GM19035 (cell line): ENCODE measurements around the gene ZNF273.
"Not testable (repeated sequence)": the region's sequence is repeated elsewhere in the genome, so short reads cannot be mapped to it uniquely, and the experiment has no call there.

Source experiments
- ATAC-seq: cut with Tn5 transposase; IDR thresholded peaks from one replicate; pipeline ENCODE4 v1.9.1; 2021; ENCODE audit not compliant: unreplicated experiment

ZNF273 gene

DNA sequence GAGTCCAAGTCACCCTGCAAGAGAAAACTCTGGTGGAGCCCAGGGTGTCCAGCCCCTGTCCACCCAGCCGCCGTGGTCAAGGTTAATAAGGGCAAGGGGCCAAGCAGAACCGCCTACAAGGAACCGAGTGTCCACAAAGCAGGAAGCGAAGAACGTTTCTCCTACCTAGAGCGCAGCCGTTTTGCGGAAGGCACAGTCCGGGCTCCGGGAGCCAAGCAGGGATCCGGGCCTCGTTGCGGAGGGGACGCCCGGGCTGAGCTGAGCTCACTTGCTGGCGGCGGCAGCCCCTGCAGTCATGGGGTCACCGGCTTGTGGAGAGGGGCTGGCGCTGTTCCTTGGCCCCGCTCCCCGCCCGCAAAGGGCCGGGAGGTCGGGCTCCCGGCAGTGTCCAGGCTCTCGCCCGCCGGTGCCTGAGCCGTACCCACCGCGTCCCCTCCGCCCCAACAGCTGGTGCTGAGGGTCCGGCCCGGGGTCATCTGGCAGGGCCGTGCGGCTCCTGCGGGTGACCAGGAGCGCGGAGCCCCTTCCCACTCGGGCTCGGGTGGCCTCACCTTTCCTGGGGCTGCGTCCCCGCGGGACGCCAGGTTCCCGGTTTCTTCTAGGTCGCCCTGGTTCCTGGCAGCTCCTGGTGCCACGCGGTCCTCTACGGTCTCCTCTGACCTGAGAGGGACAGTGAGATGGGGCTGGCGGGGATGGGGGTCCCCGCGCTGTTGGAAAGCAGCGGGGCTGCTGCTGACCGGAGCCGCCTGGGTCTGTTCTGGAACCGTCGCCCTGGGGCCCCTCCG, 14.0 kb upstream of the ZNF273 start:
- no peak for ATAC-seq

DNA sequence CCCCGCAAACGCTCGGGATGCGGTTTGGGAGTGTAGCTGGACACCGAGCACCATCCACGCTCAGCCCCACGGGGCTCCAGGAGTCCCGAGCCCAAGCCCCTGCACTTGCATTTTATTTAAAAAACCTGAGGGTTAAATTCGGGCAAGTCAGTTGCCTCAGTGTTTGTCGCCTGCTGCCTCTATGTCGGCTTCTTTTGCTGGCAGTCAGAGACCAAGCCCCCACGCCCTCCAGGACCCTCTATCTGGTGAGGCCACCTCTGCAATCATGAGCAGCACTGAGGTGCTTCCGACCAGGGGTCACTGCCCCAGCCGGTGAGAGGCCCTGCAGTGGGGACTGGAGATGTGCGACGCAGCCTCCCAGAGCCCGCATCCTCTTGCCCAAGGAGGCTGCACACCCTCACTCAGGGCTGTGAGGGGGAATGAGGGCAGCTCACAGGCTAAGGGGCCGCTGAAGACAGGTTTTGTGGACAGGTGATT, 13.3 kb upstream of the ZNF273 start:
- ATAC-seq, result no peak

DNA sequence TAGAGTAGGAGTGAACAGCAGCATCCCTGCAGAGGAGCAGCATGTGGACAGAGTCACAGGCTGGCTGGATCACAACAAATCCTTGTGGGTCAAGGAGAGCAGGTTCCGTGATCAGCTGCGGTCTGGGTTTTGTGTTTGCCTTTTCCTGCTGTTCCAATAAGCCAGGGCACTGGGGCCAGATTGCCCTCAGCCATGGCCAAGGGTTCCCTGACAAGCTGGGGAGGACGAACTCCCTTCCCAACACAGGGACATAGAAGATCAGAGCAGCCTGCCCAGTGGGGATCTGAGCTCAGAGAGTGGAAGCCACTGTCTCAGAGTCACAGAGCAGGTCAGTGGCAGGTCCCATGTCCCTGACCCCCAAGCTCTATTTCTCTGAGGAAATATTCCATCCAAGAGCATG, 12.8 kb upstream of the ZNF273 start:
- not testable (repeated sequence) for ATAC-seq

DNA sequence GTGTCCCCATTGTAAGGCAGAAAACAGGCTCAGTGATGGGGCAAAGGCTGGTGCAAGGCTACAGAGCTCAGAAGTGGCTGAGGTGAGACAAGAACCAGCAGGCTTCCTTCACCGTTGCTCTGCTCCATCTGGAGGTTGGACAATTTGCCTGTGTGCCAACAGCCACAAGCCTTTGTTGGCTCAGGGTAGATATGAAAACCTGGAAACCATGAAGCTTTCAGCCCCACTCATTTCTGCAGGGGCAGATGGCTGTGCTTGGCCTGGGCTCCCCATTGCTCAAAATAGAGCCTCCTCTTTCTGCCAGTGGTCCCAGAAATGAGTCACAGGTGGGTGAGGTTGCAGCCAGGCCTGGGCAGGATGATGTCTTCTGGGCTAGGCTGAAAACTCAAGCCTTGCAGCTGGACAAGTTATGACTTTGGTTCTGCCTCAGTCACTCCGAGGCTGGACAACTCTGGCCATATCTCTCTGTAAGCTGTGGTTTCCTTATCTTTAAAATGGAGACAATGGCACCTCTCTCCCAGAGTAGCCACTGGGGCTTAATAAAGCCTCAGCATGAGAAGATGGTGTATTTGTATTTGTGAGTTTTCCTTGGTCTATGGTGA, 12.2 kb upstream of the ZNF273 start:
- no peak for ATAC-seq

DNA sequence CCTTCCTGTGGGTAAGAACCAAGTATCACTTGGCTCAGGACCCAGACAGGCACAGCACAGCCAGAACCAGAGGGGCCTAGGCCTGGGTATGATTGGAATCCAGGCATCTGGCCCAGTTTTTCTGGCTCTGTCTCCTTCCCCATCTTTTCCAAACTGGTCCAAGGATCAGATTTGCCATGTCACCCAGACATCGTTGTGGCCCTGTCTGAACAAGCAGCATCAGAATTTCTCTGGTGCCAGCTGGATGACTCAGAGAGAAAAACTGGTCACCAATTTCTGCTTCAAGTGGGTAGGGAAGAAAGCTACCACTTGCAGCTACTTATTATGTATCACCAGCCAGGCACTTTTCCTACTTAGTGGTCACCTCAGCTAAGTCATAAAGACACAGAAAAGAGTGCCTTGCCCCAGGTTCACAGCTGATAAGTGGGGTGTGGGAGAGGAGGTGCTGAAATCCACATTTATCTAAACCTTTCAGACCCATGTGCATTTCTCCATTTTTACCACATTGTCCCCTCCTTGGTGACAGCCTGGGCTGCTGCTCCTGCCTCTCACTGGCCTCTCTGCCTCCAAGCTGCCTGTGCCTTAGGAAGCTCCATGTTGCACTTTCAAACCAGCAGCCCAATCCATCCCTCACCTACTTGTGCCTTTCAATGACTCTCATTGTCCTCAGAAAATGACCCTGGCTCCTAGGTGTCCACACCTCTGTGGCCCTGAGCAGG, 11.6 kb upstream of the ZNF273 start:
- ATAC-seq, result not testable (repeated sequence)

DNA sequence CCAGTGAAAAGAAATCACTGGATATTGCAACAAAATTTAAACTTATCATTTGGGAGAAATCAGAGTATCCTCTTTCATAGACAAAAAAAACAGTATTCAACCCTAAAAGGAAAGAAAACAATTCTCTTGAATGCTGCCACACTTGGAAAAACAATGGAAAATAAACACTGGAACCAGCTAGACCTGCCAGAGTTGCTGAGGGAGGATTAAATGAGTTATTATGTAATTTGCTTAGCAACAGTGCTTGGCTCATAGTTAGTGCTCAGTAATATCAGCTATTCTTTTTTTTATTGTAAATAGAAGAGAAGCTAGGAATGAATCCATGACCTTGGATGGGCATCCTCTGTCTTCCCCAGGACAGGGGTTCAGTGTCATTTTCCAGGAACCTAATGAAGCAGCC, 11.0 kb upstream of the ZNF273 start:
- no peak for ATAC-seq

DNA sequence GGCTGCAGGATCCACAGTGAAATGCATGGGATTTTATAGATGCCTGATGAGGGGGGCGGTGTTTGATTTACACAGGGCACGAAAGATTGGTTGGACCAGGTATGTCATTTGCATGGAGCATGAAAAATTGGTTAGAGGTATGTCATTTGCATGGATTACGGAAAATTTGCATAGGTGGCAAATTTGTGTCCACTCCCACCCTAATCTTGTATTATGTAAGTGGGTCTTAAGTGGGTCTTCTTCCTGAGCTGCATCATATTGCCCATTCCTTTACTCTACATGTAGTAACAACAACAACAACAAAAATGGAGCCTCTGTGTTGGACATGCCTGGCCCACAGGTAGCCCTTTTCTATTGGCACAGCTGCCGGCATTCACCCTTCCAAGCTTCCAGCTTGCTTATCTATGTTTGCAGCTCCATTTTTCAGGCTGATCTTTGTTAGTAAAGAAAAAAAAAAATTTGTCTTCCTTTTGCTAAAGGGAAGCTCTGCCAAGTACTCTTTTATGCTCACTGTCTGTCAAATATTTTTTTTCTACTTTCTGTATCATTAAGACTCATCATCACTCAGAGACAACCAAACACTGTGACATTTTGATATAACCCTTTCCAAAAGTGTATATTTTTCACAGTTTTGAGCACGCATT, 10.3 kb upstream of the ZNF273 start:
- no peak for ATAC-seq

DNA sequence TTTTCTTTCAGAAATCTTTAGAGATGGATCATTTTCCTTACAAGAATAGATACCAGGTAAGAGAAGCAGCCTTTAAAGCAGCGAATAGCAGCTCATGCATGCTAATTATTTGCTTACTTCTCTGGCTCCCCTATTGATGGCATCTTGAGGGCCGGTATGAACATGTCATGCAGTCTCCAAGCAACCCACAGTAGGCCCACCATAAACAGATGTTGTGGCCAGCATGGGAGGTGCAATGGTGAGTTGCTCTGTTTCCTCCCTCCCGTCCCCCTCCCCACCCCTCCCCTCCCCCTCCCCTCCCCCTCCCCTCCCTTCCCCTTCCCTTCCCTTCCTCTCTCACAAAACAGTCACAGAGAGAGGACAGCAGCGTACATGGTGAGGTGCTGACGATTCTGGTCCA, 9.7 kb upstream of the ZNF273 start:
- no peak for ATAC-seq

DNA sequence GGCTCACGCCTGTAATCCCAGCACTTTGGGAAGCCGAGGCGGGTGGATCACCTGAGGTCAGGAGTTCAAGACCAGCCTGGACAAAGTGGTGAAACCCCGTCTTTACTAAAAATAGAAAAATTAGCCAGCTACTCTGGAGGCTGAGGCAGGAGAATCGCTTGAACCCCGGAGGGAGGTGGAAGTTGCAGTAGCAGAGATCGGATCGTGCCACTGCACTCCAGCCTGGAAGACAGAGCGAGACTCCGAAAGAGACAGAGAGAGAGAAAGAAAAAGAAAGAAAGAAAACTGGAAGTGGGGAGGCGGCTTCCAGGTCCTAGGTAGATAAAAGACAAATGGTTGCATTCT, 640 bp upstream of the ZNF273 start:
- ATAC-seq, result not testable (repeated sequence)

DNA sequence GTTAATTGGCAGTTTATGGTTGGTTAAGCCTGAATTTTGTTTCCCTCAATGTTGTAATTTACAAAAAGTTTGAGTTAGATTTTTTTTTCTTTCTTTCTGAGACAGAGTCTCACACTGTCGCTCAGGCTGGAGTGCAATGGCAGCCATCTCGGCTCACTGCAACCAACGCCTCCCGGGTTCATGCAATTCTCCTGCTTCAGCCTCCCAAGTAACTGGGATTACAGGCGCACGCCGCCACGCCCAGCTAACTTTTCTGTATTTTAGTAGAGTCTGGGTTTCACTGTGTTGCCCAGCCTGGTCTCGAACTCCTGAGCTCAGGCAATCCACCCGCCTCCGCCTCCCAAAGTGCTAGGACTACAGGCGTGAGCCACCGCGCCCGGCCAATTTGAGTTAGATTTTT, 935 bp downstream of the ZNF273 start:
- ATAC-seq, result no peak

DNA sequence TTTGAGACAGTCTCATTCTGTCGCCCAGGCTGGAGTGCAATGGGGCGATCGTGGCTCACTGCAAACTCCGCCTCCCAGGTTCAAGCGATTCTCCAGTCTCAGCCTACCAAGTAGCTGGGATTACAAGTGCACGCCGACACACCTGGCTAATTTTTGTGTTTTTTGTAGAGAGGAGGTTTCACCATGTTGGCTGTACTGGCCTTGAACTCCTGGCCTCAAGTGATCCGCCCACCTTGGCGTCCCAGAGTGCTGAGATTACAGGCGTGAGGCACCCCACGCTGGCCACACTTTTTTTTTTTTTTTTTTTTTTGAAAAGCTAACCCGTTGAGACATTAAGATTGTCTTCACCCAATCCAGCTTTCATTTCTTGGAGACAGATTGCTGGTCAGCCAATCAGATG, 2.1 kb downstream of the ZNF273 start:
- ATAC-seq, result no peak

DNA sequence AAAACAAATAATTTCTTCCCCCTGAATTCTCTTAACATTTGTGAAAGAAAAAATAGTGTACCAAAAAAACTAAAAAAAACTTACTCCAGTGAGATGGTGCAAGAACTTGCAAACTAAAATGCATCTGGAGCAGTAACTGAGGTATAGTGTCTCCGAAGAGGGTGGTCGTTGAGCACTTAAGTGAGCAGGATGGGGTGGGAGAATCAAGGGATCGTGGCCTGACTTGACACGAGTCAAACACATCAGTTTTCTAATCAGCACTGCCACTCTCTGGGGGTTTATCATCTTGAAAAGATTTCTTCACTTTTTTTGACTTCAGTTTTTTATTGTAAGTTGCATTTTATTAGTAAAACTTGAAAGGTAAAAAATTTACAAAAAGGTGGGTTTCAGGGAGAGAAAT, 2.5 kb downstream of the ZNF273 start:
- ATAC-seq, result no peak

DNA sequence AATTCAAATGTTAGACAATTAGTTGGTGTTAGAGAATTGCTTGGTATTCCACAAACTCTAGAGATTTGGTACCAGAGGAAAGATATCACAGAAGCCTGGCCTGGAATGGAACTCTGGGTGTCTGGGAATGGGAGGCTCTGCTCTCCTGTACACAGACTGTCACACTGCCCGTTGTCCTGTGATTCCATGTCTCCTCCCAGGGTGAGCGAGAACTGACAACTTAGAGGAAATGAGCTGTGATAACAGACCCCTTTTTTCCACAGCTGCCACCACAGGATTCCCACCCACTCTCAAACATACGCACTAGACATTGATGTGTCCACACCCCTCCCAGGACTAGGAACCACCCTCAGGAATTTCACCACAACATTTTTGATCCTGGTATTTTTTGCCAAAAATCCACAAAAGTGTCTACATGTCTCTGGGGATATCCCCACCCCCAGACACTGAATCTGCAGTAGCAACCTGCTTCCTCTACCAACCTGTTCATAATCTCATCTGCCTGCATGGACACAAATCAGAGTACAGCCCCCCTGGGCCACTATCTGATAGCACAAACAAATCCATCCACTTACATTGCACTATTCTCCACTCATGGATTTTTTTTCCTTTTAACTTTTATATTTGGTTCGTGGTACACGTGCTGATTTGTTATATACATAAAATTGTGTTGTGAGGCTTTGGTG, 4.7 kb downstream of the ZNF273 start:
- no peak for ATAC-seq

DNA sequence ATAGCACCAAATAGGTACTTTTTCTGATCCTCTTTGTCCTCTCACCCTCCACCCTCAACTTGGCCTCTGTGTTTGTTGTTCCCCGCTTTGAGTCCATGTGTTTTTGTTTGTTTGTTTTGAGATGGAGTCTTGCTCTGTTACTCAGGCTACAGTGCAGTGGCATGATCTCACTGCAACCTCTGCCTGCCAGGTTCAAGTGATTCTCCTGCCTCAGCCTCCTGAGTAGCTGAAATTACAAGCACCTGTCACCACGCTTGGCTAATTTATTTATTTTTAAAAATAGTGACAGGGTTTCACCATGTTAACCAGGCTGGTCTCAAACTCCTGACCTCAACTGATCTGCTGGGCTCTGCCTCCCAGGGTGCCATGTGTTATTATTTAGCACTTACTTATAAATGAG, 5.3 kb downstream of the ZNF273 start:
- ATAC-seq, result no peak

DNA sequence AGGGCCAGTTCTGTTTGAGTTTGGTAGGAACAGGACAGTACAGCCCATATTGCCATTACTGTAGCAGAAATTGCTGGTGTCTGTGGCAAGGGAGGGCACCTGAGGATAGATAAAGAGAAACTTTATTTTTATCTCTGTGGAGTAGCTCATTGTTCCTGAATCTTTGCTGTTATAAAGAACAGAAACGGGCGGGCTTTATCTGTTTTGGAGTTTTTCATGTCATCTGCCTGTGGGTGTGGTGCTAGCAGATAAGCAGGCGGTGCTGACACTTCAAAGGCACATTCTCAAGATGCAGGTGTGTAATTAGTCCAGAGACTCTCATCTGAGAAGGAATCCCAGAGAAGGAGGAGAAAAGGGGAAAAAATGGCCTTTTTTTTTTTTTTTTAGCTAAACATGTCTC, 11.5 kb downstream of the ZNF273 start:
- ATAC-seq, result no peak

DNA sequence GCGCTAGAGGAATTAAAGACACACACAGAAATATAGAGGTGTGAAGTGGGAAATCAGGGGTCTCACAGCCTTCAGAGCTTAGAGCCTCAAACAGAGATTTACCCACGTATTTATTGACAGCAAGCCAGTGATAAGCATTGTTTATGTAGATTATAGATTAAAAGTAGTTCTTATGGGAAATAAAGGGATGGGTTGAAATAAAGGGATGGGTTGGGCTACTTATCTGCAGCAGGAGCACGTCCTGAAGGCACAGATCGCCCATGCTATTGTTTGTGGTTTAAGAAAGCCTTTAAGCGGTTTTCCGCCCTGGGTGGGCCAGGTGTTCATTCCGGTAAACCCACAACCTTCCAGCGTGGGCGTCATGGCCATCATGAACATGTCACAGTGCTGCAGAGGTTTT, 12.2 kb downstream of the ZNF273 start:
- ATAC-seq, result not testable (repeated sequence)

DNA sequence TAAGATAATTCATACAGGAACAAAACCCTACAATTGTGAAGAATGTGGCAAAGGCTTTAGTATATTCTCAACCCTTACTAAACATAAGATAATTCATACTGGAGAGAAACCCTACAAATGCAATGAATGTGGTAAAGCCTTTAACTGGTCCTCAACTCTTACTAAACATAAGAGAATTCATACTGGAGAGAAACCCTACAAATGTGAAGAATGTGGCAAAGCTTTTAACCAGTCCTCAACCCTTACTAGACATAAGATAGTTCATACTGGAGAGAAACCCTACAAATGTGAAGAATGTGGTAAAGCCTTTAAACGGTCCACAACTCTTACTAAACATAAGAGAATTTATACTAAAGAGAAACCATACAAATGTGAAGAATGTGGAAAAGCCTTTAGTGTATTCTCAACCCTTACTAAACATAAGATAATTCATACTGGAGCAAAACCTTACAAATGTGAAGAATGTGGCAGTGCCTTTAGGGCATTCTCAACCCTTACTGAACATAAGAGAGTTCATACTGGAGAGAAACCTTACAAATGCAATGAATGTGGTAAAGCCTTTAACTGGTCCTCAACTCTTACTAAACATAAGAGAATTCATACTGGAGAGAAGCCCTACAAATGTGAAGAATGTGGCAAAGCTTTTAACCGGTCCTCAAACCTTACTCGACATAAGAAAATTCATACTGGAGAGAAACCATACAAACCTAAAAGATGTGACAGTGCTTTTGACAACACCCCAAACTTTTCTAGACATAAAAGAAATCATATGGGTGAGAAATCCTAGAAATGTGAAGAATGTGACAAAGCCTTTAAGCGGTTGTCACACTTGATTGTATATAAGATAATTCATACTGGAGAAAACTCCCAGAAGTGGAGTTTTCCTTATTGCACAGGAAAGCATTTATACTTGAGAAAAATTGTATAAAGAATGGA, 25.4 kb downstream of the ZNF273 start:
- not testable (repeated sequence) for ATAC-seq

DNA sequence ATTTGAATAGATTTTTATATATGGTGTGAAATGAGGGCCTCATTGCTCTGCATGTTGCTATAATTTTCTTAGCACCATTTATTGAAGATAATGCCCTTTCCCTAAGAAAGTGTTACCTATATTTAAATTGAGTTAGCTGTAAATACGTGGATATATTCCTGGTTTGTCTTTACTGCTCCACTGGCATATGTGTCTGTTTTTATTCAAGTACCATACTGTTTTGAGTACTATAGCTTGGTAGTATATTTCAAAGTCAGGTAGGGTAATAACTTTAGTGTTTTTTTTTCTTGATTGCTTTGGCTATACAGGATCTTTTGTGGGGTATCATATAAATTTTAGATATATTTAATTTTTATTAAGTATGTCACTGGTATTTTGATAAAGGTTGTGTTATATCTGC, 31.4 kb downstream of the ZNF273 start:
- ATAC-seq, result no peak

DNA sequence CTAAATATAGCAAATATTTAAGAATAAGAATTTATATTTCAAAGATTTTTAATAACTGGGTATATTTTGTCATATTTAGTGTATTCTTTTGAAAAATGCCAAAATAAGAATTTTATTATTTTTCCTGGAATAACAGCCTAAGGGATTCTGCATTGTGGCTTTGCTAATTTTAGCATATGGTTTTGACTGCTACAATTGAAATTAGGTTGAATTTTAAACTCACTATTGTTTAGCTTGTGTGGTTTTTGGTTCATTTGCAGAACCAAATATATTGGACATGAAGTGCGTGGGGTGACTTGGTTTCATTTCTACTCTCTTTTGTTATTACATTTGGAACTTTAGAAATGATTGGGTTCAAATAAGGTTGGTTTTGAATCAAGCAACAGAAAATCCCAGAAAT, 35.5 kb downstream of the ZNF273 start:
- no peak for ATAC-seq

DNA sequence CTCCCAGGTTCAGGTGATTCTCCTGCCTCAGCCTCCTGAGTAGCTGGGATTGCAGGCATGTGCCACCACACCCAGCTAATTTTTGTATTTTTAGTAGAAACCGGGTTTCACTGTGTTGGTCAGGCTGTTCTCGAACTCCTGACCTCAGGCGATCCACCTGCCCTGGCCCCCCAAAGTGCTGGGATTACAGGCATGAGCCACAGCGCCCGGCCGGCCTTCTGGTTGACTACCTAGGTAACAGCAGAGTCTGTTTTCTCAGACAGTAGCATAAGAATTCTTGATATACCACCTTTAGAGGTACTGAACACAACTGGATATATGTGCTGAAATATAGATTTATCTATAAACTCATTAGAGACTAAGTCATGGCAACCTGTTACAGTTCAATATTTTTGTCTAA, 36.9 kb downstream of the ZNF273 start:
- not testable (repeated sequence) for ATAC-seq
